ENCODE measurements around the gene CDK14. TPM values are rescaled to one million over a fixed set of nuclear protein-coding genes. Genes with fewer than 3 reads are reported as not detected.

Gene CDK14
- total RNA-seq, 1 donor: 44.8 TPM

GRCh38 chr7:90678986-90679385 lies 82.9 kb downstream of the CDK14 start:
- DNase-seq (ENCODE audit: low read depth): no peak
- H3K4me3 ChIP-seq (ENCODE audit: low read depth, low read length): no peak overlapping the region
- TF ChIP-seq, protein P1, sequence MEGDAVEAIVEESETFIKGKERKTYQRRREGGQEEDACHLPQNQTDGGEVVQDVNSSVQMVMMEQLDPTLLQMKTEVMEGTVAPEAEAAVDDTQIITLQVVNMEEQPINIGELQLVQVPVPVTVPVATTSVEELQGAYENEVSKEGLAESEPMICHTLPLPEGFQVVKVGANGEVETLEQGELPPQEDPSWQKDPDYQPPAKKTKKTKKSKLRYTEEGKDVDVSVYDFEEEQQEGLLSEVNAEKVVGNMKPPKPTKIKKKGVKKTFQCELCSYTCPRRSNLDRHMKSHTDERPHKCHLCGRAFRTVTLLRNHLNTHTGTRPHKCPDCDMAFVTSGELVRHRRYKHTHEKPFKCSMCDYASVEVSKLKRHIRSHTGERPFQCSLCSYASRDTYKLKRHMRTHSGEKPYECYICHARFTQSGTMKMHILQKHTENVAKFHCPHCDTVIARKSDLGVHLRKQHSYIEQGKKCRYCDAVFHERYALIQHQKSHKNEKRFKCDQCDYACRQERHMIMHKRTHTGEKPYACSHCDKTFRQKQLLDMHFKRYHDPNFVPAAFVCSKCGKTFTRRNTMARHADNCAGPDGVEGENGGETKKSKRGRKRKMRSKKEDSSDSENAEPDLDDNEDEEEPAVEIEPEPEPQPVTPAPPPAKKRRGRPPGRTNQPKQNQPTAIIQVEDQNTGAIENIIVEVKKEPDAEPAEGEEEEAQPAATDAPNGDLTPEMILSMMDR (IDR thresholded peaks at IDR 0.05; ENCODE audit: insufficient read depth, low read length): no peak

GRCh38 chr7:90680484-90680883 lies 84.4 kb downstream of the CDK14 start:
- TF ChIP-seq, protein P1 (IDR thresholded peaks at IDR 0.05; ENCODE audit: insufficient read depth, low read length): no peak
- no peak for DNase-seq (ENCODE audit: low read depth)
- no peak overlapping the region for H3K4me3 ChIP-seq (ENCODE audit: low read depth, low read length)

GRCh38 chr7:90681336-90682022 lies 85.4 kb downstream of the CDK14 start:
- TF ChIP-seq, protein P1 (IDR thresholded peaks at IDR 0.05; ENCODE audit: insufficient read depth, low read length): no peak
- no peak overlapping the region for H3K4me3 ChIP-seq (ENCODE audit: low read depth, low read length)
- peak; percentile 74 for DNase-seq (ENCODE audit: low read depth)

DNA sequence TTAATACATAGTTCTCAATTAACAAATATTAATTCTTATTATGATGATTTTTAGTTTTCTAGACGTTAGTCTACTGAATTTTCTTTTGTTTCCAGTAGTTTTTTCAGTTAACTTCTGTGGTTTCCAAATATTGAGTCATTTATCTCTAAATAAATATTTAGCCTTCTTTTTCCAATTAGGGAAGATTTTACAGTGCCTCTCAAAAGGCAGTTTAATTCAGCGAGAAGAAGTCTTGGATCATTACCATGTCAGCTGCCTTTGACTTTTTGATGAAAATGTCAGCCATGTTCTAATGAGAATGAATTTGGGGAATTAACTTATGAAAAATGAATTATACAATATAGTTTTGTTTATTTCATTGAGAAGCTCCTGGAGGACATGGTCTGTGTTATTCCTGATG lies 90.0 kb downstream of the CDK14 start:
- no peak for DNase-seq (ENCODE audit: low read depth)
- H3K4me3 ChIP-seq (ENCODE audit: low read depth, low read length): no peak overlapping the region
- TF ChIP-seq, protein P1 (IDR thresholded peaks at IDR 0.05; ENCODE audit: insufficient read depth, low read length): no peak

DNA sequence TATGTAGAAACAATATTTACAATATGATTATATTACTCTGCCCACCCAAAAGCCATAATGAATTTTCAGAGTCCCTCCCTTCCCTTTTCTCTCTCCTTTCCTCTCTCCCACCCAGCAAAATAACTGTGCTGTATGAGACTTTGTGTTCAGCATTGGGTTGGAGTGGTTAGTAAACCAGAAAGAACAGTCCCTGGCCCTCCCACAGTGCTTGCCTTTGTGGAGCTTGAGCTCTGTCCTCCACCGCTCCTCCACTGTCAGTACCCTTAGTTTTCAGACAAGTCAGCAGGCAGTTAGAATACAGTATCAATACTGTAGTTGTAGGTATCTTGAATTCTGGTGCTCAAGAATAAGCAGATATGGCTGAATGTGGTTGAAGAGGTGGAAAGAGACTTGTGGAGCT lies 92.7 kb downstream of the CDK14 start:
- no peak for DNase-seq (ENCODE audit: low read depth)
- H3K4me3 ChIP-seq (ENCODE audit: low read depth, low read length): no peak overlapping the region
- TF ChIP-seq, protein P1 (IDR thresholded peaks at IDR 0.05; ENCODE audit: insufficient read depth, low read length): no peak

- TF ChIP-seq, protein P1 (IDR thresholded peaks at IDR 0.05; ENCODE audit: insufficient read depth, low read length): no peak
- H3K4me3 ChIP-seq (ENCODE audit: low read depth, low read length): no peak overlapping the region
- DNase-seq (ENCODE audit: low read depth): no peak
Measured at GRCh38 chr7:90689260-90689659, 93.1 kb downstream of the CDK14 start.
